Spleen (tissue), 11 donors: Measurements from ENCODE around the gene ERI3. TPM values are rescaled to one million over a fixed set of nuclear protein-coding genes. Genes with fewer than 3 reads are reported as not detected.

Source experiments
- DNase-seq: peaks from one replicate; pipeline ENCODE4 v3.0.0-alpha.2; 2020
- H3K27ac ChIP-seq, 8 donors: fragments of 200-600 bp; sonication (generic) in 7 of 8; 1 replicate in 4 of 8; 2 replicates in 4 of 8; pipeline versions ENCODE4 v1.5.0 to v1.8.0; 2016 to 2021; ENCODE audit warnings: inconsistent platforms in 4 of 8, mild to moderate bottlenecking in 4 of 8, moderate library complexity in 1 of 8
- H3K27me3 ChIP-seq, 7 donors: fragments of 200-600 bp; sonication (generic) in 6 of 7; replicated peaks in 1 of 7; 1 replicate in 4 of 7; 2 replicates in 3 of 7; pipeline versions ENCODE4 v1.5.0 to v1.8.0; 2016 to 2021; ENCODE audit warnings: inconsistent platforms in 3 of 7, mild to moderate bottlenecking in 1 of 7
- H3K36me3 ChIP-seq, 6 donors: fragments of 200-600 bp; sonication (generic) in 5 of 6; 1 replicate in 4 of 6; 2 replicates in 2 of 6; pipeline versions ENCODE4 v1.5.0 to v1.8.0; 2016 to 2021; ENCODE audit warnings: inconsistent platforms in 2 of 6
- H3K4me1 ChIP-seq, 6 donors: fragments of 200-600 bp; sonication (generic) in 5 of 6; 1 replicate in 3 of 6; 2 replicates in 3 of 6; pipeline versions ENCODE4 v1.5.0 to v1.8.0; 2016 to 2021; ENCODE audit warnings: inconsistent platforms in 3 of 6
- H3K4me3 ChIP-seq, 8 donors: fragments of 200-600 bp; sonication (generic) in 7 of 8; 1 replicate in 4 of 8; 2 replicates in 4 of 8; pipeline versions ENCODE4 v1.5.0 to v1.8.0; 2016 to 2021; ENCODE audit warnings: inconsistent platforms in 4 of 8, mild to moderate bottlenecking in 4 of 8, moderate library complexity in 2 of 8
- H3K9me3 ChIP-seq, 8 donors: fragments of 200-600 bp; sonication (generic) in 7 of 8; 1 replicate in 4 of 8; 2 replicates in 4 of 8; pipeline versions ENCODE4 v1.5.0 to v1.8.0; 2016 to 2021; ENCODE audit warnings: inconsistent platforms in 4 of 8
- POLR2A ChIP-seq, 3 donors: fragments of 450-650 bp; IDR thresholded peaks; one replicate each; pipeline ENCODE4 v1.5.1; 2017; ENCODE audit warnings: antibody characterized with exemption in 3 of 3, mild to moderate bottlenecking in 1 of 3
- POLR2AphosphoS5 ChIP-seq, 3 donors: sonication (generic); formaldehyde crosslinking; IDR thresholded peaks; one replicate each; pipeline ENCODE4 v1.5.1; 2017; ENCODE audit warnings: antibody characterized with exemption in 3 of 3
- WGBS, 5 donors: extraction: QIAGEN DNeasy Blood & Tissue Kit in 3 of 5; methylation state at CpG; one replicate each; pipeline versions ENCODE4 v1.1.5 to v1.1.7; 2013 to 2018; 5-methylcytosine and 5-hydroxymethylcytosine counted together
- intact Hi-C: fragments of 100-400 bp; cut with DNase I; formaldehyde crosslinking; loops from one replicate; pipeline ENCODE4 v1.15.0; 2023; ENCODE audit warnings: low total_unique reads
- polyA plus RNA-seq, 3 donors: library from polyadenylated mRNA; stranded (reverse); fragments of 200-250 nt; gene quantifications; one replicate each; pipeline ENCODE4 v1.2.1, GENCODE V29; 2013
- total RNA-seq, 7 donors: library from RNA; depleted of rRNA in 3 of 7; stranded (reverse); fragments of >200 nt in 3 of 7; fragmentation: NEBNext Ultra II Directional in 4 of 7; extraction: Animal tissue kit (Norgen Biotek cat#: 25700) in 4 of 7; gene quantifications; one replicate each; pipeline versions ENCODE4 v1.1.0 to v1.2.1, GENCODE V29; 2016 to 2021
- TF ChIP-seq, protein P1 (sequence below), 11 experiments: fragments of 200-600 bp in 7 of 11; fragments of 450-650 bp in 4 of 11; sonication (generic) in 4 of 11; IDR thresholded peaks in 8 of 11; conservative IDR thresholded peaks in 3 of 11; 1 replicate in 7 of 11; 2 replicates in 4 of 11; pipeline versions ENCODE4 v1.4.0 to v1.8.0; 2016 to 2021; ENCODE audit warnings: antibody characterized with exemption in 11 of 11, inconsistent platforms in 4 of 11, mild to moderate bottlenecking in 1 of 11
- donor health status: healthy with polysubstance abuse.
- donor health status: DM: no; HTN: no; CAD: no; lungs with moderate emphysema.
- donor health status: DM: no; HTN: no; CAD: no.
- donor health status: Bipolar disorder and iron deficiency.
- donor health status: healthy.
- donor health status: DM: no; HTN: no; CAD: no.
- donor health status: DM: yes; HTN: yes; CAD: no.

The ERI3 gene
- total and polyA plus RNA-seq, 10 donors = 20.1 to 41.1 (median 27.3) TPM

DNA sequence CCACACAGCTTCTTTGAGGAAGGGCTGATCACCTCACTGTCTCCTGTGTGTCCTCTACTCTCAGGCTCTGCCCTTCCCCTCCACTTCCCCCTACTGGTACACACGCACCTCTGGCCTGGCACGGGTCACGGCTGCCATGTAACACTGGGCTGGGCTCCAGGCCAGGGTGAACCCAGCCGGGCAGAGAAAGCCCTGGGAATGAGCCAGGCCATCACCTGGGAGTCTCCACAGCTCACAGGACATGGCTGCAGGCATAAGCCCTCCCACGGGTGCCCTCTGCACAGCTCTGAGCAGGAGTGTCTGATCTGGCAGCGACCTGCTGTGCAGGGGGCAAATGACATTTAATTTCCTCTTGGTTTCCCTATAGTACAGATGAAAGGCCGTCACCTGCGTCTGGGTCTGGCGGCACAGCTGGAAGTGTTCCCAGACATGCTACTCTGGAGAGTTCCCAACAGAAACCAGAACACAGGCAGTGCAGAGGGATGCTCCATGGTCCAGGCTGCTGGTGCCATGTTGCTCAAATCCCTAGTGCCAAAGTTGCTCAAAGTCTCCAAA lies 61.2 kb downstream of the ERI3 start:
- Histone ChIP-seq H3K4me1 (peaks cover 0 to 25% (median 11%) of the 10 kb centered on the region in 6 donors), H3K27ac (peak overlapping the region in 3 of 8 donors; percentile 8 to 28 (median 12)), H3K9me3 (no peaks in the 10 kb centered on the region), H3K27me3 (no peaks in the 10 kb centered on the region), H3K36me3 (peaks cover 0 to 100% (median 30%) of the 10 kb centered on the region in 6 donors), H3K4me3 (no peak overlapping the region)
- DNase-seq = no peak
- intact Hi-C loops = no loop called here
- WGBS, 5 donors = 52 to 68% (median 67%) methylated on average over 9 of the region's 9 CpGs
- TF ChIP-seq POLR2A (IDR thresholded peaks at IDR 0.05) = no peak
- TF ChIP-seq POLR2AphosphoS5 (IDR thresholded peaks at IDR 0.05) = peak in 2 of 3 donors; percentile 20 to 51

DNA sequence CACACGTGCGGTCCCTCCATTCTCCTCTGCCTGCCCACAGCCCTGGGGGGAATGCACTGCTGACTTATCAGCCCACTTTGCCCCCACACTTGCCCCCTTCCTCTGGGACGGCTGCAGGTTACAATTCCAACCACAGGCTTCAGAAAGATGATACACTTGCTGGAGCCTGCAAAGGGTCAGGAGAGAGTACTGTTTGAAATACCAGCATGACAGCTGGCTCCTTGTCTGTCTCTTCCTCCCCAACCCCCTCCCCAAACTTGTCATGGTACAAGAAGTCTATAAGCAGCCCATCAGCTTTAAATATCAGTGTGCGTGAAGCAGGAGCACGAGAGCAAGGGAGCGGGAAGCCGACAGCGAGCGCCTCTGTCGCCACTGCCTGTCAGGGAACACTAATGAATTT lies 62.4 kb downstream of the ERI3 start:
- Histone ChIP-seq H3K4me1 (peaks cover 0 to 25% (median 11%) of the 10 kb centered on the region in 6 donors), H3K36me3 (peaks cover 0 to 100% (median 23%) of the 10 kb centered on the region in 6 donors), H3K4me3 (no peak overlapping the region), H3K27ac (no peak overlapping the region), H3K9me3 (no peaks in the 10 kb centered on the region), H3K27me3 (no peaks in the 10 kb centered on the region)
- intact Hi-C loops = no loop called here
- 91 to 99% (median 92%) methylated on average over 8 to 10 of the region's 10 CpGs for WGBS, 5 donors
- TF ChIP-seq POLR2A (IDR thresholded peaks at IDR 0.05) (no peak), POLR2AphosphoS5 (IDR thresholded peaks at IDR 0.05) (no peak)
- TF ChIP-seq, protein P1, sequence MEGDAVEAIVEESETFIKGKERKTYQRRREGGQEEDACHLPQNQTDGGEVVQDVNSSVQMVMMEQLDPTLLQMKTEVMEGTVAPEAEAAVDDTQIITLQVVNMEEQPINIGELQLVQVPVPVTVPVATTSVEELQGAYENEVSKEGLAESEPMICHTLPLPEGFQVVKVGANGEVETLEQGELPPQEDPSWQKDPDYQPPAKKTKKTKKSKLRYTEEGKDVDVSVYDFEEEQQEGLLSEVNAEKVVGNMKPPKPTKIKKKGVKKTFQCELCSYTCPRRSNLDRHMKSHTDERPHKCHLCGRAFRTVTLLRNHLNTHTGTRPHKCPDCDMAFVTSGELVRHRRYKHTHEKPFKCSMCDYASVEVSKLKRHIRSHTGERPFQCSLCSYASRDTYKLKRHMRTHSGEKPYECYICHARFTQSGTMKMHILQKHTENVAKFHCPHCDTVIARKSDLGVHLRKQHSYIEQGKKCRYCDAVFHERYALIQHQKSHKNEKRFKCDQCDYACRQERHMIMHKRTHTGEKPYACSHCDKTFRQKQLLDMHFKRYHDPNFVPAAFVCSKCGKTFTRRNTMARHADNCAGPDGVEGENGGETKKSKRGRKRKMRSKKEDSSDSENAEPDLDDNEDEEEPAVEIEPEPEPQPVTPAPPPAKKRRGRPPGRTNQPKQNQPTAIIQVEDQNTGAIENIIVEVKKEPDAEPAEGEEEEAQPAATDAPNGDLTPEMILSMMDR (IDR thresholded peaks at IDR 0.05 in 8 of 11, conservative IDR thresholded peaks at IDR 0.05 in 3 of 11) = no peak
- DNase-seq = no peak

DNA sequence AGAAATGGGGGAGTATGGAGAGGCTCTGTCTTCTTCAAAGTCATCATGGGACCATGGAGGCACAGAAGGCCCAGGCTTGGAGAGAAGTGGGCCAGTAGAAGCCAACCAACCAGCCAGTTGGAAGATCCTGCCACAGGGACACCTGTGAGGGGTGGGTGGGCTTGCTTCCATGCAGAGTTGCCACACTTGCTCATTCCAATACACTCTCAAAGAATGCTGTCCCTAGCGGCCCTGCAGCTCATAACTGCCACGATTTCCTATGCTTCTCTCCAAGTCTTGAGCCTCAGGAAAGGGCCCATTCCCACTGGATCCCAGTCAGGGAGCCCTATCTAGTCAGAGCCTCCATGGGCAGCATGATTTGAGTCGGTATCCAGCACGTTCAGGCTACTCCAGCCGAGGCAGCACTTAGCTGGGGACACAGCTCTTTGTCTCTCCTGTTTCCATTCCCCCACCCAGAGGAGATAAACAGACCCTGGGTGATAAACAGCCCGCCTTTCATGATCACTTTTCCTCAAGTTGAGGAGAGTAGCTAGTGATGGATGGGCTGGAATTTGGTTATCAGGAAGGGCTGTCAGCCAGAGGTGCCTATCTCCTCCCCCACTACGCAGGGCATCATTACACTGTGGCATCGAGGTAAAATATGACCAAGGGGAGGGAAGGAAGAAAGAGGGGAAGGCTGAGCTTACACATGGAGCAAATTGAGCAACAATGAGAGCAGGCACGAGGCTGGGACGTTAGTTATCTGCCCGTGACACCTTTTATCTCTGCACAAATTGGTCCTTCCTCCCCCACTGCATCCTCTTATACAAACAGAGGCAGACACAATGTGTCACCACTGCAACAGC lies 64.6 kb downstream of the ERI3 start:
- no peak overlapping the region for H3K4me3 ChIP-seq
- H3K4me1 ChIP-seq = peaks cover 0 to 23% (median 11%) of the 10 kb centered on the region in 6 donors
- intact Hi-C loops = no loop called here
- no peak for TF ChIP-seq POLR2AphosphoS5 (IDR thresholded peaks at IDR 0.05)
- DNase-seq = no peak
- peaks cover 0 to 98% (median 16%) of the 10 kb centered on the region in 6 donors for H3K36me3 ChIP-seq
- no peak overlapping the region for H3K27ac ChIP-seq
- WGBS, 5 donors = 71 to 88% (median 80%) methylated on average over 11 of the region's 11 CpGs
- H3K27me3 ChIP-seq = no peaks in the 10 kb centered on the region
- H3K9me3 ChIP-seq = no peaks in the 10 kb centered on the region

DNA sequence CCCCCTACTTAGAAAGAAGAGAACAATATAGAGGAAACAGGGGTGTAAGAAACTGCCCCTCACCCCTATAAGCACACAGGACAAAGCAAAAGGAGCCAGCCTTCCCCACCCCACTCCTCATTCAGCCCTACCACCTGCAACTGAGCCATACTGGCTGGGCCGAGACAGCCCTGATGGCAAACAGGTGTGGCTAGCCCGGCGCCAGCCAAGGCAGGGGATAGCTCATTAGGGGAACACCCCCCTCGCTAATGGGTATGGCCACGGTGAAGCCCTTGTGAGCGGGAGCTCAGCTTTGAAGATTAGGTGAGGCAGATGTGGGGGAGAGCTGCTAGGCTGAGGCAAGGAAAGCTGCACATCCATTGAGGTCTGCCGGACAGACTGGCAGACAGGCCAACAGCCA lies 65.5 kb downstream of the ERI3 start:
- TF ChIP-seq, protein P1 (IDR thresholded peaks at IDR 0.05 in 8 of 11, conservative IDR thresholded peaks at IDR 0.05 in 3 of 11) = no peak
- peak in 1 of 3 donors; percentile 22 for TF ChIP-seq POLR2AphosphoS5 (IDR thresholded peaks at IDR 0.05)
- no peak for TF ChIP-seq POLR2A (IDR thresholded peaks at IDR 0.05)
- Histone ChIP-seq H3K27me3 (no peaks in the 10 kb centered on the region), H3K9me3 (no peaks in the 10 kb centered on the region), H3K27ac (no peak overlapping the region), H3K4me1 (peaks cover 0 to 16% (median 11%) of the 10 kb centered on the region in 6 donors), H3K36me3 (peaks cover 0 to 98% (median 14%) of the 10 kb centered on the region in 6 donors), H3K4me3 (no peak overlapping the region)
- WGBS, 5 donors = 77 to 92% (median 90%) methylated on average over 5 to 7 of the region's 7 CpGs
- intact Hi-C loops = no loop called here
- no peak for DNase-seq

DNA sequence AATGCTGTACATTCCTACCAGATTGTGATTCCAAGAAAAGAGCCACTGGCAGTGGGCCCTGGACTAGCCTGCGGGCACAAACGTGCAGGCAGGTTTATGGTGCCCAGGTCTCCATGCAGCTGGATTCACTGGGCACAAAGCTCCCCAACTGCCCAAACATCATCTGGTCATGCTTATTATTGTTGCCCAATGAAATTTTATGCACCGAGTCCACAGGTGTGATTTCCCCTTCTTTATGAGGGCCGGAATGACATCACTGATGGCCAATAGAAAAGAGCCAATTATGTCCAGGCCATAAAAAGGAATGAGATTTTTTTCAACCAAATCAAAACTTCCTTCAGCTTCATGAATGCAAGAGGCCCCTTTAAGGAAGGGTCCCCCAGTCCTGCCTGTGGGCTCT lies 66.2 kb downstream of the ERI3 start:
- Histone ChIP-seq H3K9me3 (no peaks in the 10 kb centered on the region), H3K36me3 (peaks cover 0 to 98% (median 20%) of the 10 kb centered on the region in 6 donors), H3K27me3 (no peaks in the 10 kb centered on the region), H3K4me3 (no peak overlapping the region), H3K27ac (no peak overlapping the region), H3K4me1 (peaks cover 0 to 10% (median 4%) of the 10 kb centered on the region in 6 donors)
- DNase-seq = no peak
- TF ChIP-seq, protein P1 (IDR thresholded peaks at IDR 0.05 in 8 of 11, conservative IDR thresholded peaks at IDR 0.05 in 3 of 11) = no peak
- intact Hi-C loops = no loop called here
- 94 to 97% (median 95%) methylated on average over 4 of the region's 4 CpGs for WGBS, 5 donors
